Measurements from ENCODE around the gene DNAJB14. TPM values are rescaled to one million over a fixed set of nuclear protein-coding genes. Genes with fewer than 3 reads are reported as not detected.
A peak's percentile ranks its signal among the peaks of the same experiment; 100 is the strongest.

DNAJB14 gene
- total RNA-seq, 4 donors from 2014 or later, result 21.2 to 40.0 (median 33.6) TPM

DNA sequence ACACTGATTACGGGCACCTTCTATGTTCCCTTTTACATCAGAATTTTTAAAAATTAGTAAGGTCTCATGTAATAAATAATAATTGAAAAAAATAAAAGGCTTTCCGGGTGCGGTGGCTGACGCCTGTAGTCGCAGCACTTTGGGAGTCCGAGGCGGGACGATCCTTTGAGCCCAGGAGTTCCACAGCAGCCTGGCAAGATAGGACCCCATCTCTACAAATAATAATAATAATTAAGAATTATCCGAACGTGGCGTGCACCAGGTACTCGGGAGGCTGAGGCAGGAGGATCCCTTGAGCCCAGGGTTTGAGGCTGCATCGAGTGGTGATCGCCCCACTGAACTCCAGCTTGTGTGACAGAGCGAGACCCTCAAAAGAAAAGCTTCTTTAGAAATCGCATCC lies 51.4 kb downstream of the DNAJB14 start:
- H3K27ac ChIP-seq (replicated peaks in 1 of 4), result peak overlapping the region; percentile 77 to 90 (median 89)
- no peaks in the 10 kb centered on the region for H3K27me3 ChIP-seq
- TF ChIP-seq EP300 (IDR thresholded peaks at IDR 0.05) (no peak), POLR2A (IDR thresholded peaks at IDR 0.05; ENCODE audit: low read depth) (no peak)
- H3K4me1 ChIP-seq, result peaks cover 30 to 44% (median 43%) of the 10 kb centered on the region in 4 donors
- intact Hi-C loops (cut with DNase I), result loop anchor here (2.0 to 5.0 kb wide), 2 partner anchors 52 to 78 kb away; partner anchors contain the start of genes DAPP1 and DNAJB14
- H3K4me3 ChIP-seq, result peak overlapping the region; percentile 89 to 97 (median 92)
- H3K9me3 ChIP-seq, result no peaks in the 10 kb centered on the region
- peaks cover 0 to 12% (median 2%) of the 10 kb centered on the region in 4 donors for H3K36me3 ChIP-seq
- DNase-seq (ENCODE audit: extremely low spot score), result no peak
- 94% methylated on average over 16 of the region's 16 CpGs for WGBS

GRCh38 chr4:99894161-99894997 lies 52.0 kb downstream of the DNAJB14 start, which contains the start of gene LAMTOR3:
LAMTOR3 (minus strand) TSS chr4:99894427; CDS start chr4:99893963, 464 bp downstream.
- H3K36me3 ChIP-seq, result peaks cover 0 to 8% (median 1%) of the 10 kb centered on the region in 4 donors
- no peak for TF ChIP-seq POLR2A (IDR thresholded peaks at IDR 0.05; ENCODE audit: low read depth)
- TF ChIP-seq POLR2AphosphoS5 (IDR thresholded peaks at IDR 0.05), result peak; percentile 85 to 91
- intact Hi-C loops (cut with DNase I), result loop anchor here (2.0 to 5.0 kb wide), 2 partner anchors 52 to 77 kb away; partner anchors contain the start of genes DAPP1 and DNAJB14

DNA sequence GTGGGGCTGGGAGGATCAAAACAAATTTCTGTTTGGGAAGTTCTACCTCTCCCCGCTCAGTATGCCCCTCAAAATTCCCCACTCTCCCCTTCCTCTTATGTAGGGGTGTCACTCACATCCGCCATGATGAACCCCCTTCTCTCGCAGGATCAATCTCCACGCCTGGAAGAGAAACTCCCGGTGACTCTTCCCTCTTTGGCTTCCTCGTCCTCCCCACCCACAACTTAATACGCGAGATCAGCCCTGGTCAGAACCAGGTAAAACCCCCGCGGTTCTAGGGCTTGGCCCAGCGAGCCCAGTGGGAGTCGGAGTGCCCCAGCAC lies 52.6 kb downstream of the DNAJB14 start:
- intact Hi-C loops (cut with DNase I), result loop anchor here (2.0 to 5.0 kb wide), 2 partner anchors 53 to 76 kb away; partner anchors contain the start of genes DAPP1 and DNAJB14
- WGBS, result 3% methylated on average over 12 of the region's 12 CpGs
- H3K27ac ChIP-seq (replicated peaks in 1 of 4), result peak overlapping the region; percentile 84 to 90 (median 89)

More at GRCh38 chr4:99894161-99894997, 52.0 kb downstream of the DNAJB14 start, which contains the start of gene LAMTOR3:
- peak within 1 kb of the TSS; percentile 84 to 90 (median 89) for H3K27ac ChIP-seq (replicated peaks in 1 of 4)
- H3K4me1 ChIP-seq, result peaks cover 30 to 46% (median 45%) of the 10 kb centered on the region in 4 donors
- no peaks in the 10 kb centered on the region for H3K9me3 ChIP-seq
- no peaks in the 10 kb centered on the region for H3K27me3 ChIP-seq
- peak within 1 kb of the TSS; percentile 89 to 97 (median 92) for H3K4me3 ChIP-seq
- WGBS, result 4% methylated on average over 20 of the region's 40 CpGs
- DNase-seq (ENCODE audit: extremely low spot score), result peak; percentile 97

DNA sequence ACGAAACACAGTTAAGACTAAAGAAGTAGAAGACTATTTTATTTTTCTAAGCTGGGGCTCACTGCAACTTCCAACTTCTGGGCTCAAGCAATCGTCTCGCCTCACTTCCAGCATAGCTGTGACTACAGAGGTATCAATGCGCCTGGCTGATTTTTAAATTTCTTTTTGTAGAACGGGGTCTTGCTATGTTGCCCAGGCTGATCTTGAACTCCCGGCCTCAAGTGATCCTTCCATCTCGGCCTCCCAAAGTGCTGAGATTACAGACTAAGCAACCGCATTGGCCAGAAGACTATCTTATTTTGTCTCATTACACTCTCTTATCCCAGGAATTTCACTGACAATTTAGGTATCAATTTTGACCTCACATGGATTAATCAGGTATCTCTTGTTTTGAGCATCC lies 53.4 kb downstream of the DNAJB14 start:
- Histone ChIP-seq H3K4me1 (peaks cover 35 to 58% (median 57%) of the 10 kb centered on the region in 4 donors), H3K27ac (replicated peaks in 1 of 4) (peak overlapping the region in 1 of 4 donors; percentile 90)
- 92% methylated on average over 8 of the region's 8 CpGs for WGBS

More for the DNA sequence above, 52.6 kb downstream of the DNAJB14 start:
- Histone ChIP-seq H3K4me3 (peak overlapping the region; percentile 89 to 97 (median 92)), H3K9me3 (no peaks in the 10 kb centered on the region), H3K27me3 (no peaks in the 10 kb centered on the region), H3K36me3 (peaks cover 0 to 14% (median 3%) of the 10 kb centered on the region in 4 donors), H3K4me1 (peaks cover 31 to 51% (median 50%) of the 10 kb centered on the region in 4 donors)
- no peak for TF ChIP-seq POLR2A (IDR thresholded peaks at IDR 0.05; ENCODE audit: low read depth)
- no peak for TF ChIP-seq CTCF (IDR thresholded peaks at IDR 0.05)
- no peak for TF ChIP-seq POLR2AphosphoS5 (IDR thresholded peaks at IDR 0.05)
- TF ChIP-seq EP300 (IDR thresholded peaks at IDR 0.05), result no peak
- DNase-seq (ENCODE audit: extremely low spot score), result no peak

DNA sequence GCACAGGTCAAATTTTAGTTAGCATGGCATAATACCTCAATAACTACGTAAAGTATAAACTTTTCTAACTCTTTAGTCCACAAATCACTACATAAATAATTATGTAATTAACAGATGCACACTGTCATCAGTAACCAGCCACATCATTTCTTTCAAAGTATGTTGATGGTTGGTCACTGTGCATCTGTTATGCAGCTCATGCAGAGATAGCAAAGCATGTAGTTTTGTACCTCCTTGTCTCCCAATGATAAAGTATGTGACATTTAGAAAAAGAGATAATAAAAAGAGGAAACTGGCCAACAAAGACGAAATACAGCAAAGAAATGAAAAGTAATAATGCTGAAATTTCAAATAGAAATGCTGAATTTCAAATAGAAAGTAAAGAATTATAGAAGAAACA lies 55.1 kb downstream of the DNAJB14 start:
- WGBS, result 68% methylated on average over 2 of the region's 2 CpGs
- Histone ChIP-seq H3K4me1 (peaks cover 42 to 66% (median 65%) of the 10 kb centered on the region in 4 donors), H3K27me3 (no peaks in the 10 kb centered on the region), H3K27ac (replicated peaks in 1 of 4) (no peak overlapping the region), H3K4me3 (no peak overlapping the region), H3K36me3 (peaks cover 0 to 19% (median 5%) of the 10 kb centered on the region in 4 donors), H3K9me3 (no peaks in the 10 kb centered on the region)
- no peak for TF ChIP-seq POLR2A (IDR thresholded peaks at IDR 0.05; ENCODE audit: low read depth)
- TF ChIP-seq EP300 (IDR thresholded peaks at IDR 0.05), result no peak
- TF ChIP-seq CTCF (IDR thresholded peaks at IDR 0.05), result no peak
- no peak for TF ChIP-seq POLR2AphosphoS5 (IDR thresholded peaks at IDR 0.05)
- no peak for DNase-seq (ENCODE audit: extremely low spot score)
- intact Hi-C loops (cut with DNase I), result loop anchor here (5.0 kb wide), 1 partner anchor 74 kb away; the partner anchor contains the start of gene DAPP1

More for the DNA sequence above, 53.4 kb downstream of the DNAJB14 start:
- Histone ChIP-seq H3K27me3 (no peaks in the 10 kb centered on the region), H3K4me3 (peak overlapping the region; percentile 89 to 97 (median 92)), H3K9me3 (no peaks in the 10 kb centered on the region), H3K36me3 (peaks cover 0 to 14% (median 3%) of the 10 kb centered on the region in 4 donors)
- no peak for DNase-seq (ENCODE audit: extremely low spot score)
- intact Hi-C loops (cut with DNase I), result loop anchor here (5.0 kb wide), 1 partner anchor 76 kb away; the partner anchor contains the start of gene DAPP1
- no peak for TF ChIP-seq POLR2A (IDR thresholded peaks at IDR 0.05; ENCODE audit: low read depth)
- no peak for TF ChIP-seq EP300 (IDR thresholded peaks at IDR 0.05)
- TF ChIP-seq POLR2AphosphoS5 (IDR thresholded peaks at IDR 0.05), result no peak
- TF ChIP-seq CTCF (IDR thresholded peaks at IDR 0.05), result no peak

Data from esophagus muscularis mucosa (tissue), 4 donors.